Measurements from ENCODE around the gene USP44.
"Not testable (repeated sequence)": the region's sequence is repeated elsewhere in the genome, so short reads cannot be mapped to it uniquely, and the experiment has no call there.

The USP44 gene

DNA sequence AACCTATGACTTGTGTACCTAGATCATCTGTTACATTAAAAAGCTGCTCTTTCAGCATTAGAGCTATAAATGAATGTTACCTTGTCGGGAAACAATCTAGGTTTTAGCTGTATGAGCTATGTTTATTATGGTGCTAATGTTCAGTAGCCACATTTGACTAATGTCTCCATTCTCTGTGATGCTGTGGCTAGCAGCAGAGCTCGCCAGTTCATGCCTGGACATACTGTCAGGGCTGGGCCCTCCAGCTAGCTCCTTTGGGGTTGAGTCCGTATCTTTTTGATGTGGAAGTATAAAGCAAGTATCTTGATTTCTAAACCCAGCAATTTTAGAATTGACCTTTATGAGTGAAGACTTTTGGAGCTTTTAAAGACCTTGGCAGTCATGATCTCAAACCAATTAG, 36.1 kb downstream of the USP44 start:
- Histone ChIP-seq H3K4me3 (no peak overlapping the region), H3K27ac (no peak overlapping the region)

GRCh38 chr12:95513599-95513998, 37.7 kb downstream of the USP44 start:
- Histone ChIP-seq H3K27ac (no peak overlapping the region), H3K4me3 (no peak overlapping the region)

- Histone ChIP-seq H3K27ac (no peak overlapping the region), H3K4me3 (no peak overlapping the region)
These were observed 39.3 kb downstream of the USP44 start for GRCh38 chr12:95511977-95512376.

DNA sequence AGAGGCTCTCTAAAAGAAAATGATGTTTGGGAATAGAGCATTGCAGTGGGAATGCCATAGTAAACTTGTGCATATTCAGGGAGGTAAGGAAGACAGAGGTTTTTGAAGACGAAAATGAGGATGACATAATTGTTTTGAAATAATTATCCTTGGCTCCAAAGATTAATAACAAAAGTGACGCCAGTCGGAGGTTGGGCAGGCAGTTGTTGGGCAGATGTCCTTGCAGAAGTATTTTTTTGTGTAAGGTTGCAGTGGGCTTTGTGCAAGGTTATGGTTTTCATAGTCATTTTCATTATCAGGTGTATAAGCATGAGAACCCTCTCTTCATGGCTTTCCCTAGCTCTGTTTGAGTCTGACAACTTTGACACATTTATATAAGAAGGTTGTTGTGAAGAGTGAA, 42.0 kb downstream of the USP44 start:
- H3K27ac ChIP-seq: no peak overlapping the region
- no peak overlapping the region for H3K4me3 ChIP-seq

DNA sequence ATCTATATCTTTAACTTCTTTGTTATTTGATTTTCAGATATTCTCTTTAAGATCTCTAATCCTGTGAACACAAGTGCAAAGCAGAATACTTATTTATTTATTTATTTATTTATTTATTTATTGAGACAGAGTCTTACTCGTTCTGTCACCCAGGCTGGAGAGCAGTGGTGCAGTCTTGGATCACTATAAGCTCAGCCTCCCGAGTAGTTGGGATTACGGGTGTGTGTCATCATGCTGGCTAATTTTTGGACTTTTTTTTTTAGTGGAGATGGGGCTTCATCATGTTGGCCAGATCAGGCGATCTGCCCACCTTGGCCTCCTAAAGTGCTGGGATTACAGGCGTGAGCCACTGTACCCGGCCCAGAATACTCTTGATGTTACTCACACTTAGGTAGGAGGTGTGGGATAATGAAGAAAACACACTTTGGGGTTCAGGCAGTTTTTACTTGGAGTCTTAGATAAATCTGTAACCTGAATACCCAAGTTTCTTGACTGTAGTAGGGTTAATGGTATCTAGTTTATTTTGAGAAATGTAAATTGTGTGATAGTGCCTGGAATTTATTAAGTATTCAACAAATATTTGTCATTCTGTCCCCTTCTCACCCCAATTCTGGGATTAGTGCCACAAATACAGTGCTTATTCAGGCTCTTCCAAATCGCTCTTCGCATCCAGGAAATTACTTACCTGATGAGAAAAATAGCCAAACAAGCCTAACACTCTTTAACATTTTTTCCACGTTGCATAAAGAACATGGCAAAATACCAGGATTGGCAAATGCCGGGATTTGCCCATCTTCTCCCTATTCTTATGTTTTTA, 44.4 kb downstream of the USP44 start:
- no peak overlapping the region for H3K4me3 ChIP-seq
- no peak overlapping the region for H3K27ac ChIP-seq

- H3K4me3 ChIP-seq: no peak overlapping the region
- H3K27ac ChIP-seq: no peak overlapping the region
These were observed 46.2 kb downstream of the USP44 start for GRCh38 chr12:95505039-95505438.

DNA sequence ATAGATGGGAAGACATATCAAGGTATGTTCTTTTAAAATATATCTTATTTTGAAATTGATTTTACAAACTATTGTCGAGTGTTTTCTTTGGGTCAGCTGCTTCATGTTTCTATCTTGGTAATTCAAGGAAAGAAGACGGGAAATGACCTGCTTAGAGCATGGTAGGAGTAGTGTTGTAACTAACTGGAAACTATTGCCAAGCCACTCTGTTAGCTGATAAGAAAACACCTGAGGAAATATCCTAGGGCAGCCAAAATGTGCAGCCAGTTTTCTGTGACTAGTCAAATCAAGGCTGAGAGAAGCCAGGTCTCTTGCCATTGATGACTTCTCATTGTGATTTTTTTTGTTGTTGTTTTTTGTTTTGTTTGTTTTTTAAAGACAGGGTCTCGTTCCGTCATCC, 47.1 kb downstream of the USP44 start:
- Histone ChIP-seq H3K4me3 (no peak overlapping the region), H3K27ac (no peak overlapping the region)

DNA sequence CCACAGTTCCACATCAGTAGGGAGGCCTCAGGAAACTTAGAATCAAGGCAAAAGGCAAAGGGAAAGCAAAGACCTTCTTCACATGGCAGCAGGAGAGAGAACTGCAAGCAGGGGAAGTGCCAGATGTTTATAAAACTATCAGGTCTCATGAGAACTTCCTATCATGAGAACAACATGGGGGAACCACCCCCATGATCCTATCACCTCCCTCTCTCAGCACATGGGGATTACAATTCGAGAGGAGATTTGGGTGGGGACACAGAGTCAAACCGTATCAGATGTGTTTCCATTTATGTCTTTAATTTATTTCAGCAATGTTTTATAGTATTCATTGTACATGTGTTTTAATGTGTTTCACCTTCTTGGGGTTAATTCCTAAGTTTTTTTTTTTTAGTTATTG, 51.5 kb downstream of the USP44 start:
- Histone ChIP-seq H3K27ac (no peak overlapping the region), H3K4me3 (no peak overlapping the region)

GRCh38 chr12:95498968-95499367, 52.3 kb downstream of the USP44 start:
- no peak overlapping the region for H3K27ac ChIP-seq
- H3K4me3 ChIP-seq: no peak overlapping the region

- Histone ChIP-seq H3K4me3 (no peak overlapping the region), H3K27ac (no peak overlapping the region)
These were observed 54.2 kb downstream of the USP44 start for GRCh38 chr12:95497031-95497430.

GRCh38 chr12:95495433-95495832, 55.8 kb downstream of the USP44 start:
- H3K4me3 ChIP-seq: no peak overlapping the region
- H3K27ac ChIP-seq: no peak overlapping the region

DNA sequence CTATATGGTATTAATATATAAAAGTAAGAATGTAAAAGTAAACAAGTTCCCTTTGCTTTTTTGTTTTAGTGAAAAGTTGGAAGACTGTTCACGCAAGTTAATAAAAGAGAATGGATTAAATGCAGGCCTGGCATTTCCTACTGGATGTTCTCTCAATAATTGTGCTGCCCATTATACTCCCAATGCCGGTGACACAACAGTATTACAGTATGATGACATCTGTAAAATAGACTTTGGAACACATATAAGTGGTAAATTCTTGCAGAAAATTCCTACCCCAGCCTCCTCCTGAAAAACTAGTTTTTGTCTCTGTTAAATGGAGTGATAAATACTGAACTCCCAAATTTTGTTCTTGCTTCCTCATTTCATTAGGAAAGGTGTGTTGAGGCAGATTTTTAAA, 56.4 kb downstream of the USP44 start:
- H3K4me3 ChIP-seq: no peak overlapping the region
- no peak overlapping the region for H3K27ac ChIP-seq

DNA sequence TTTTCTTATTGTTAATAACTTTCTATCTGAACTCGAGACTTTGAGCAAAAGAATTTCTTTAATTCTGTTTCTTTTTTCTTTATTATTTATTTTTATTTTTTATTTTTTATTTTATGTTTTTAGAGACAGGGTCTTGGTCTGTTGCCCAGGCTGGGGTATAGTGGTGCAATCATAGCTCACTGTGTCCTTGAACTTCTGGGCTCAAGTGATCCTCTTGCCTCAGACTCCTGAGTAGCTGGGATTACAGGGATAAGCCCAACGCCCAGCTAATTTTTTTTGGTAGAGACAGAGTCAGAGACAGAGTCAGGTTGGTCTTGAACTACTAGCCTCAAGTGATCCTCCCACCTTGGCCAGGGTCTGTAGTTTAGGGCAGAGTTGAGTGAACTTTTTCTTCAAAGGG, 58.8 kb downstream of the USP44 start:
- no peak overlapping the region for H3K4me3 ChIP-seq
- H3K27ac ChIP-seq: no peak overlapping the region

DNA sequence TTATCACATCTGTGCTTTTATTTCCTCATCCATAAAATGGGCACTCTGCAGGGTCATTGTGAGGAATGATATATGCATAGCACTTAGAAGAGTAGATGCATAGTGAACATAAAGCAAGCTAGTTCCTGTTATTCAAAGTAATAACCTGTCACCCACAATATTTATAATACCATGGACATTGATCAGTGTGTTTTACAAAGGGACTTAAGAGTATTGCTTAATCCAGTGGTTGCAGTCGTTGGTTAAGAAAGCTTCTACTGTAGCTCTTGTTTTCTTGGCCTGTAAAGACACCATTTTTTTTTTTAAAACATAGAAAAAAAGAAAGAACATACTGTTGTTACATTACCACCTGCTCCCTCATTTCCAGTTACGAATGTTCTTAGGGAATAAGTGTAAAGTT, 64.3 kb downstream of the USP44 start:
- Histone ChIP-seq H3K4me3 (no peak overlapping the region), H3K27ac (no peak overlapping the region)

DNA sequence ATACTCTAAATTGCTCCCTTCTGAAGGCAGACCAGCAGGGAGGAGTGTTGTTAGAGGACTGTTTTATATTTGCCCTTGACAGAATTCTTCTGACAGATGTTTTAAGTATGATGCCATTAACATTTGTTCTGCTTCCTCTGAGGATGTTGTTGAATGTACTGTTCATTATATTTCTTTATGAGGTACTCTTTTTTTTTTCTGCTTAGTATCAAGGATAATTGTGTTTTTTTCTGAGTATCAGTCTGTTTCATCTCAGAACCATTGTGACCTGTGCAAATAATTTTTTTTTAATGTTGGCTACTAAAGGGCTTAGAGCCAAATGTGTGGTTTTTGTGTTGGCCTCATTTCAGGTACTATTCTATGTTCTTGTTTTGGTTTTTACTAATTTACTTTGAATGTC, 66.8 kb downstream of the USP44 start:
- H3K4me3 ChIP-seq: no peak overlapping the region
- no peak overlapping the region for H3K27ac ChIP-seq

- not testable (repeated sequence) for H3K27ac ChIP-seq, H3K4me3 ChIP-seq
These were observed 68.7 kb downstream of the USP44 start for GRCh38 chr12:95482564-95482963.

DNA sequence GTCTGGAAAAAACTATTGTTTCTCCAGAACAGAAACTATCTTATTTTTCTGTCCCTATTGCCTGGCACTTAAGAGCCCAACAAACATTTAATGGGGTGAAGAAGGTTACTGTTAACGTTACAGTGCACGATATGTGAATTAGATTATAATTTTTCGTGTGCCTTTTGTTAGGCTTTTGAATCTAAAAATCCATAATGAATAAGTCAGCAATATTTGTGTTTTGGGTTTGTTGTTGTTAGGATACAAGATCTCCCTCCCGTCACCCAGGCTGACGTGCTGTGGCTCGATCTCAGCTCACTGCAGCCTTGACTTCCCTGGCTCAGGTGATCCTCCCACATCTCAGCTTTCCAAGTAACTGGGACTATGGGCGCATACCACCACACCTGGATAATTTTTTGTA, 69.4 kb downstream of the USP44 start:
- Histone ChIP-seq H3K27ac (no peak overlapping the region), H3K4me3 (no peak overlapping the region)

DNA sequence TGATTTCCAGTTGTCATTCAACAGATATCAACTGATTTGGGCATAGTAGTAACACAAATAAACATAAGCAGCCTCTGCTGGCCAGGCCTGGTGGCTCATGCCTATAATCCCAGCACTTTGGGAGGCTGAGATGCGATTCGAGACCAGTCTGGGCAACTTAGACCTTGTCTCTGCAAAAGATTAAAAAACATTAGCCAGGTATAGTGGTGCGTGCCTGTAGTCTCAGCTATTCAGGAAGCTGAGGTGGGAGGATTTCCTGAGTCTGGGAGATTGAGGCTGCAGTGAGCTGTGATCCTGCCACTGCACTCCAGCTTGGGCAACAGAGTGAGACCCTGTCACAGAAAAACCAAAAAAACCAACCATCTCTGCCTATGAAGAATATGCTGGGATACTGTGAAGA, 70.2 kb downstream of the USP44 start:
- H3K27ac ChIP-seq: peak overlapping the region in 2 of 21 experiments; percentile 16 to 47
- H3K4me3 ChIP-seq: no peak overlapping the region

DNA sequence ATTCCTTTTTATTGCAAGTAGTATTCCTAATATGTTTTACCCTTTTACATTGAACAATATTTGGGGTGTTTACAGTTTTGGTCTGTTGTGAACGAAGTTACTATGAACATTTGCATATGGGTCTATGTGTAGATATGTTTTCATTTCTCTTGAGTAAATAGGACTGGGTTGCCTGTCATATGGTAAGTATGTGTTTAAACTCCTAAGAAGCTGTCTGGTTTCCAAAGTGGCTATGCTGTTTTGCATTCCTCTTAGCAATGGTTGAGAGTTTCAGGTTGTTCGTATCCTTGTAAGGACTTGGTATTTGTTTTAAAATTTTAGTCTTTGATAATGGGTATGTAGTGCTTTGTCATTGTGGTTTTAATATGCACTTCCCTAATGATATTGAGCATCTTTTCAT, 71.0 kb downstream of the USP44 start:
- H3K4me3 ChIP-seq: no peak overlapping the region

DNA sequence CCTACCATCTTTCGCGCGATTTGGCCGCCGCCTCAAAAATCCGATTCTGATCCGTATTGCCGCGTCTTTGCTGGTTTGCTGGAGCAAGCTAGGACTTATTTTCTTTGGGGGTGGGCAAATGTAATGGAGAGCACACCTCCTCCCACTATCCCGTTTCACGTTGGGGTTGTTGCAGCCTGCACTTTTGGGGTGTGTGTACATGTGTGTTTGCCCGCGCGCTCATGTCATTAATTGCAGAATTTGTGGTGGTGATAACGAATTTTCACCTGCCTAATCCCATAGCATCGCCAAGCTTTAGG, 76.7 kb downstream of the USP44 start:
- peak overlapping the region; percentile 72 to 92 (median 82) for H3K4me3 ChIP-seq
- peak overlapping the region in 20 of 21 experiments; percentile 78 to 100 (median 95) for H3K27ac ChIP-seq

More for the DNA sequence above, 71.0 kb downstream of the USP44 start:
- no peak overlapping the region for H3K27ac ChIP-seq

- peak within 1 kb of the TSS; percentile 78 to 100 (median 95) for H3K27ac ChIP-seq
These were observed 77.2 kb downstream of the USP44 start, which contains the start of gene METAP2 for GRCh38 chr12:95473884-95474659. Gene METAP2, plus strand, starts transcription at chr12:95474152. Its CDS starts 28 bp downstream, at chr12:95474180.

More at GRCh38 chr12:95473884-95474659, 77.2 kb downstream of the USP44 start, which contains the start of gene METAP2:
- H3K4me3 ChIP-seq: peak within 1 kb of the TSS; percentile 72 to 92 (median 82)

Measured in skin epidermis (tissue), 12 donors.